ENCODE results near the gene KRTAP2-2. TPM values are rescaled to one million over a fixed set of nuclear protein-coding genes. Genes with fewer than 3 reads are reported as not detected.
A peak's percentile ranks its signal among the peaks of the same experiment; 100 is the strongest.

KRTAP2-2 gene
- polyA plus RNA-seq, 1 experiment = 0.16 TPM

GRCh38 chr17:41076788-41077187 lies 21.8 kb upstream of the KRTAP2-2 start:
- ChIA-PET POLR2A (no interaction called here), CTCF (no interaction called here)
- no peaks in the 10 kb centered on the region for H3K27me3 ChIP-seq (ENCODE audit: control insufficient read depth, insufficient read depth, low read length)
- DNase-seq (ENCODE audit: low read depth) = no peak
- H3K4me3 ChIP-seq (ENCODE audit: low read depth, low read length) = no peak overlapping the region
- H3K36me3 ChIP-seq (ENCODE audit: control insufficient read depth, insufficient read depth, low read length) = no peaks in the 10 kb centered on the region
- TF ChIP-seq, protein P1, sequence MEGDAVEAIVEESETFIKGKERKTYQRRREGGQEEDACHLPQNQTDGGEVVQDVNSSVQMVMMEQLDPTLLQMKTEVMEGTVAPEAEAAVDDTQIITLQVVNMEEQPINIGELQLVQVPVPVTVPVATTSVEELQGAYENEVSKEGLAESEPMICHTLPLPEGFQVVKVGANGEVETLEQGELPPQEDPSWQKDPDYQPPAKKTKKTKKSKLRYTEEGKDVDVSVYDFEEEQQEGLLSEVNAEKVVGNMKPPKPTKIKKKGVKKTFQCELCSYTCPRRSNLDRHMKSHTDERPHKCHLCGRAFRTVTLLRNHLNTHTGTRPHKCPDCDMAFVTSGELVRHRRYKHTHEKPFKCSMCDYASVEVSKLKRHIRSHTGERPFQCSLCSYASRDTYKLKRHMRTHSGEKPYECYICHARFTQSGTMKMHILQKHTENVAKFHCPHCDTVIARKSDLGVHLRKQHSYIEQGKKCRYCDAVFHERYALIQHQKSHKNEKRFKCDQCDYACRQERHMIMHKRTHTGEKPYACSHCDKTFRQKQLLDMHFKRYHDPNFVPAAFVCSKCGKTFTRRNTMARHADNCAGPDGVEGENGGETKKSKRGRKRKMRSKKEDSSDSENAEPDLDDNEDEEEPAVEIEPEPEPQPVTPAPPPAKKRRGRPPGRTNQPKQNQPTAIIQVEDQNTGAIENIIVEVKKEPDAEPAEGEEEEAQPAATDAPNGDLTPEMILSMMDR (IDR thresholded peaks at IDR 0.05; ENCODE audit: insufficient read depth, low read depth, low read length) = no peak

DNA sequence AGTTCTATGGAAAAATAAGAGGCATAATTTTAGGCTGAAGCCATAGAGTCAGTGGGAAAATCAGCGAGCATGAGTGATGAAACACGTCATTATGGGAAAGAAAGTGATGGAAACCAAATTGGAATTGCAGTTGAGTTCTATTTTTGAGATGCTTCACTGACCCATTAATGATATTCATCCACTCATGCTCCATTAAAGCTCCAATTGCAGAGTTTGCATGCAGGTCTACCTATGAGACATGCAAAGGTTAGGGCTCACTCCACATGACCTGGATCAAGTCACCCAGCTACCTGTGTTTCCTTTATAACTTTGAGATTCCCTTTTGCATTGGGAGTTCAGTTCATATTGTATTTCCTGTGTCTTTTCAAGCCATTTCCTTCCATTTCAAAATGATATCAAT lies 18.6 kb upstream of the KRTAP2-2 start:
- ChIA-PET POLR2A (no interaction called here), CTCF (interaction anchor here (0.6 kb wide), 1 partner anchor 469 kb away, joined by 3 read pairs; no protein-coding TSS in a partner anchor)
- H3K4me3 ChIP-seq (ENCODE audit: low read depth, low read length) = no peak overlapping the region
- TF ChIP-seq, protein P1 (IDR thresholded peaks at IDR 0.05; ENCODE audit: insufficient read depth, low read depth, low read length) = no peak
- no peaks in the 10 kb centered on the region for H3K36me3 ChIP-seq (ENCODE audit: control insufficient read depth, insufficient read depth, low read length)
- DNase-seq (ENCODE audit: low read depth) = no peak
- H3K27me3 ChIP-seq (ENCODE audit: control insufficient read depth, insufficient read depth, low read length) = no peaks in the 10 kb centered on the region

DNA sequence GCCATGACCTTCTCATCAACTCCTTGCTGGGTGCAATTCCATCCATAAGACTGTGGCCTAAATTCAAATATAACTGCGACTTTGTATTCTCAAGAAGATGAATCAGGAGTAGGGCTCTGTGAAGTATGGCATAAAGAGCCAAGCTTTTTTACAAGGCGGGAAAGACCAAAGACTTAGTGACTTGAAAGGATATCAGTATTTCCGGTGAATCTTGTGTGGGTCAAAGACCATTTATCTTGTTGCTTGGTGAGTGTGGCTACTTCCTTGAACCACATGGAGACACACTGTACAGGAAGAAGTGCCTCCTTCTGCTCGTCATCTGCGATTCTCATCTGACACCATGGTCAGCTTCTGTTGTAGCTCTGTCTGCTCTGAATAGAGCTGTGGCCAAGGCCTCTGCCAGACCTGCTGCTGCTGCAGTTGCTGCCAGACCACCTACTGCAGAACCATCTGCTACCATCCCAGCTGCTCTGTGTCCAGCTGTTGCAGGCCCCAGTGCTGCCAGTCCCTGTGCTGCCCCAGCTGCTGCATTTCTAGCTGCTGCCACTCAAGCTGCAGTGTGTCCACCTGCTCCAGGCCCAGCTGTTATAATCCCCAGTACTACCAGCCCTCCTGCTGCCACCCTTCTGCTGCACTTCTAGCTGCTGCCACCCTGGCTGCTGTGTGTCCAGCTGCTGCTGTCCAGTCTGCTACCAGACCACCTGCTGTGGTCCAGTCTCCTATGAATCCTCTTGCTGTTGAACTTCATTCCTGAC lies 16.8 kb upstream of the KRTAP2-2 start:
- no peak for DNase-seq (ENCODE audit: low read depth)
- POLR2A ChIA-PET = no interaction called here
- TF ChIP-seq, protein P1 (IDR thresholded peaks at IDR 0.05; ENCODE audit: insufficient read depth, low read depth, low read length) = no peak
- no peaks in the 10 kb centered on the region for H3K27me3 ChIP-seq (ENCODE audit: control insufficient read depth, insufficient read depth, low read length)
- H3K4me3 ChIP-seq (ENCODE audit: low read depth, low read length) = no peak overlapping the region
- no peaks in the 10 kb centered on the region for H3K36me3 ChIP-seq (ENCODE audit: control insufficient read depth, insufficient read depth, low read length)
- CTCF ChIA-PET = interaction anchor here (1.1 kb wide), 1 partner anchor 22 kb away, joined by 4 read pairs; no protein-coding TSS in a partner anchor

DNA sequence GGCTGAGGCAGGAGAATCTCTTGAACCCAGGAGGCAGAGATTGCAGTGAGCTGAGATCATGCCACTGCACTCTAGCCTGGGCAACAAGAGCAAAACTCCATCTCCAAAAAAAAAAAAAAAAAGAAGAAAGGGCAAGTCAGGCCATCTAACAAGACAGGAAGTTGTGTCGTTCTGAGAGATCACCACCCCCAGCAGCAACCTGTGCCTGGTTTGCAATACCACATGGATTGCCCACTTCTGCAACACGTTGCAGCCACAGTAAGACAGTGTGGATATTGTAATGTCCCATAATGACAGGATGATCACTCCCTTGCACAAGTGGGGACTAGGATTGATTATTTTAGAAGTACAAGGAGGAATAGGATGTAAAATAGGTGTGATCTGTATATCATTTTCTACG lies 14.0 kb upstream of the KRTAP2-2 start:
- POLR2A ChIA-PET = no interaction called here

DNA sequence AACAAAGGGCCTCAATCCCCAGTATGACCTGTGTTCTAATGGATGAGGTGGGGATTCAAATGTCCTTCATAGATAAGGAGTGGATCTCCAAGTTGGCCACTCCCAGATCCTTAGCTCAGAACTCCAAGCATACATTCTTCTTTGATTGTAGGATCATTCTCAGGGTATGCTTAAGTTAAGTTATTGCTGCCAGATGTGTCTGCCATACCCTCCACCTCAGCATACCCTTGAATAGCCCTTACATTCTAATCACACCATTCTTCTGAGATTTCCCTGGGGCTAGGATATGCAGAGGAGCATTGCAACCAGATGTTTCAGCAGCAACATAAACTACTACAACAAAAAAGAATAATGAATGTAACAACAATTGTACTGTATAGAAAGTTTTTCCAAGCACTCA lies 12.3 kb upstream of the KRTAP2-2 start:
- CTCF ChIA-PET = interaction anchor here (1.6 to 2.2 kb wide), 3 partner anchors 158 to 581 kb away, joined by 6 to 9 read pairs (median 8); no protein-coding TSS in a partner anchor
- DNase-seq (ENCODE audit: low read depth) = peak; percentile 62
- TF ChIP-seq, protein P1 (IDR thresholded peaks at IDR 0.05; ENCODE audit: insufficient read depth, low read depth, low read length) = no peak
- no peak overlapping the region for H3K4me3 ChIP-seq (ENCODE audit: low read depth, low read length)
- POLR2A ChIA-PET = no interaction called here
- no peaks in the 10 kb centered on the region for H3K36me3 ChIP-seq (ENCODE audit: control insufficient read depth, insufficient read depth, low read length)
- no peaks in the 10 kb centered on the region for H3K27me3 ChIP-seq (ENCODE audit: control insufficient read depth, insufficient read depth, low read length)

More for the DNA sequence above, 14.0 kb upstream of the KRTAP2-2 start:
- Histone ChIP-seq H3K27me3 (ENCODE audit: control insufficient read depth, insufficient read depth, low read length) (no peaks in the 10 kb centered on the region), H3K36me3 (ENCODE audit: control insufficient read depth, insufficient read depth, low read length) (no peaks in the 10 kb centered on the region), H3K4me3 (ENCODE audit: low read depth, low read length) (no peak overlapping the region)
- TF ChIP-seq, protein P1 (IDR thresholded peaks at IDR 0.05; ENCODE audit: insufficient read depth, low read depth, low read length) = no peak
- CTCF ChIA-PET = interaction anchor here (2.2 kb wide), 1 partner anchor 480 kb away, joined by 9 read pairs; no protein-coding TSS in a partner anchor
- no peak for DNase-seq (ENCODE audit: low read depth)
